Measurements from ENCODE around the gene PML. TPM values are rescaled to one million over a fixed set of nuclear protein-coding genes. Genes with fewer than 3 reads are reported as not detected.

PML gene
- total and polyA plus RNA-seq, 9 of the 15 experiments (the other 6 are each of a cell fraction or from before 2014, with no cell fraction given): 5.0 to 50.7 (median 10.1) TPM

- in situ Hi-C loops (cut with MboI) (no loop called here), intact Hi-C loops (cut with micrococcal nuclease) (no loop called here)
- H3K4me2 ChIP-seq (ENCODE audit: insufficient read depth, low read length): no peak overlapping the region
- H3K4me1 ChIP-seq (replicated peaks in 1 of 2; ENCODE audit: control insufficient read depth in 2 of 2, insufficient read depth in 2 of 2, low read length in 2 of 2): peaks cover 4 to 21% of the 10 kb centered on the region in 2 experiments; a peak in 4 of 5 replicates
- ChIA-PET POLR2A (interaction anchor here (0.5 to 0.8 kb wide), 2 partner anchors 21 to 24 kb away, joined by 5 to 6 read pairs; no protein-coding TSS in a partner anchor), CTCF (ENCODE audit: low intra/inter-chr PET ratio) (no interaction called here)
- DNase-seq (ENCODE audit: extremely low read depth in 1 of 4, low spot score in 3 of 4): no peak
- H3K4me3 ChIP-seq: no peak overlapping the region
- TF ChIP-seq NUFIP1 (IDR thresholded peaks at IDR 0.05; ENCODE audit: partially characterized antibody): no peak
- TF ChIP-seq POLR2G (IDR thresholded peaks at IDR 0.05; ENCODE audit: low read depth, low read length): 0 out of 2 replicates have a peak, but pooled peaks have one; percentile 16
- no peak for TF ChIP-seq ZNF717 (CRISPR knock-in tag; IDR thresholded peaks at IDR 0.05)
- TF ChIP-seq TEAD2 (tag; IDR thresholded peaks at IDR 0.05): no peak
- 0 out of 2 replicates have a peak, but pooled peaks have one; percentile 27 for TF ChIP-seq NFE2 (IDR thresholded peaks at IDR 0.05; ENCODE audit: low read depth)
- no peak for TF ChIP-seq BHLHE40 (IDR thresholded peaks at IDR 0.05; ENCODE audit: low read length)
- no peak for TF ChIP-seq ZNF324 (CRISPR knock-in tag; IDR thresholded peaks at IDR 0.05)
- TF ChIP-seq NFATC3 (IDR thresholded peaks at IDR 0.05): no peak
- TF ChIP-seq NRF1 (conservative IDR thresholded peaks at IDR 0.05 in 1 of 2, IDR thresholded peaks at IDR 0.05 in 1 of 2): no peak
- TF ChIP-seq FOXP1 (CRISPR knock-in tag; IDR thresholded peaks at IDR 0.05): no peak
- no TSS peak for BruUV-seq (replicated peaks)
- H4K20me1 ChIP-seq (replicated peaks; ENCODE audit: control insufficient read depth, insufficient read depth, low read length): no peaks in the 10 kb centered on the region
- no peaks in the 10 kb centered on the region for H3K9me1 ChIP-seq (ENCODE audit: control insufficient read depth, insufficient read depth, low read length)
- no peak overlapping the region for H3K27ac ChIP-seq (ENCODE audit: extremely low read depth, low read depth, low read length)
- H3K36me3 ChIP-seq (ENCODE audit: control insufficient read depth, insufficient read depth, low read length): no peaks in the 10 kb centered on the region
- ATAC-seq: peak; percentile 68
- 31% methylated on average over 8 of the region's 8 CpGs for WGBS (ENCODE audit: insufficient coverage, low coverage, missing lambda C conversion rate)
- no peaks in the 10 kb centered on the region for H3K79me2 ChIP-seq (ENCODE audit: control insufficient read depth, insufficient read depth, low read length)
- no peak for FAIRE-seq
- no peaks in the 10 kb centered on the region for H3K9me3 ChIP-seq (replicated peaks; ENCODE audit: control insufficient read depth, insufficient read depth, low read depth, low read length)
- peak overlapping the region in 1 of 2 experiments; percentile 36; a peak in 2 of 4 replicates for H3K9ac ChIP-seq (ENCODE audit: insufficient read depth in 1 of 2, low read depth in 2 of 2, low read length in 2 of 2)
- no peaks in the 10 kb centered on the region; a peak in 1 of 5 replicates for H3K27me3 ChIP-seq (ENCODE audit: control insufficient read depth in 2 of 2, insufficient read depth in 2 of 2, low read length in 2 of 2)
- no peak overlapping the region for H2AFZ ChIP-seq (ENCODE audit: low read depth, low read length)
Observed at GRCh38 chr15:73982222-73982962, 12.1 kb upstream of the PML start.

Data from K562 (cell line).